ENCODE data around the gene ADIRF.

GRCh38 chr10:86957471-86958115 is 10.7 kb upstream of the ADIRF start, which contains the start of gene MMRN2:
- TF ChIP-seq CTCF (IDR thresholded peaks at IDR 0.05) (no peak), POLR2A (IDR thresholded peaks at IDR 0.05) (no peak)
